Mesothelial cell of epicardium (in vitro differentiated cells): ENCODE results near the gene PON2. TPM values are rescaled to one million over a fixed set of nuclear protein-coding genes. Genes with fewer than 3 reads are reported as not detected.

Source experiments
- DNase-seq, 2 experiments: peaks; one replicate each; pipeline ENCODE4 v3.0.0; 2021; ENCODE audit warnings: low spot score in 2 of 2; ENCODE audit not compliant: unreplicated experiment in 2 of 2
- H3K27ac Mint-ChIP-seq: 2 replicates; pipeline ENCODE4 v1.8.0; 2021; ENCODE audit warnings: mixed read lengths
- H3K27me3 Mint-ChIP-seq: 2 replicates; pipeline ENCODE4 v1.8.0; 2021; ENCODE audit warnings: low read depth, mixed read lengths
- H3K36me3 Mint-ChIP-seq: 2 replicates; pipeline ENCODE4 v1.8.0; 2021; ENCODE audit warnings: mixed read lengths
- H3K4me1 Mint-ChIP-seq: 2 replicates; pipeline ENCODE4 v1.8.0; 2021; ENCODE audit warnings: mixed read lengths
- H3K4me3 Mint-ChIP-seq: 2 replicates; pipeline ENCODE4 v1.8.0; 2021; ENCODE audit warnings: mild to moderate bottlenecking, moderate library complexity, mixed read lengths
- H3K9me3 Mint-ChIP-seq: 2 replicates; pipeline ENCODE4 v1.8.0; 2021; ENCODE audit warnings: mixed read lengths
- CTCF ChIP-seq: fragments of 200-600 bp; sonication (generic); IDR thresholded peaks from one replicate; pipeline ENCODE4 v1.5.0; 2021; ENCODE audit warnings: antibody characterized with exemption; ENCODE audit not compliant: unreplicated experiment
- total RNA-seq: library from RNA; stranded (reverse); gene quantifications from 3 replicates; pipeline ENCODE4 v1.2.1, GENCODE V29; 2021

Gene PON2
- total RNA-seq, 1 donor from 2014 or later: 115 TPM

DNA sequence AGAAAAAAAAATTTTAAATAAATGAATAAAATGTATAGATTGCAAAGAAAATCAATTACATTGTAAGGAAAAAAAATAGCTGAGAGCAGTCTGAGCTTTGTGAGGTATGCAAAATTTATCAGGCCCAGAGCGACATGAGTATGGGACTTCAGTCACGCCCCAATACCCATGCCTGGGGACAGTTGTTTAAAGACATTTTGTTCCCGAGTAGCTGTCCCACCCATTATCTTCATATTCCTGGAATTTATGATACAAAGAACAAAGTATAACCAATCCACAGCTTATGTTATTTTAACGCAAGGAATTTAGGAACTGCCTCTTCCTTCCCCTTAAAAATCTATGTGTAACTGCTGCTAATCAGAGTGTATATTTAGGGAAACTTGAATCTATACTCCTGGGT lies 1.6 kb upstream of the PON2 start:
- peaks cover 12% of the 10 kb centered on the region for H3K36me3 Mint-ChIP-seq
- H3K27me3 Mint-ChIP-seq: no peaks in the 10 kb centered on the region
- TF ChIP-seq CTCF: no peak
- peaks cover 18% of the 10 kb centered on the region for H3K4me1 Mint-ChIP-seq
- no peak for DNase-seq
- H3K4me3 Mint-ChIP-seq: no peak overlapping the region
- peak overlapping the region; percentile 64 for H3K27ac Mint-ChIP-seq
- H3K9me3 Mint-ChIP-seq: peaks cover 4% of the 10 kb centered on the region

DNA sequence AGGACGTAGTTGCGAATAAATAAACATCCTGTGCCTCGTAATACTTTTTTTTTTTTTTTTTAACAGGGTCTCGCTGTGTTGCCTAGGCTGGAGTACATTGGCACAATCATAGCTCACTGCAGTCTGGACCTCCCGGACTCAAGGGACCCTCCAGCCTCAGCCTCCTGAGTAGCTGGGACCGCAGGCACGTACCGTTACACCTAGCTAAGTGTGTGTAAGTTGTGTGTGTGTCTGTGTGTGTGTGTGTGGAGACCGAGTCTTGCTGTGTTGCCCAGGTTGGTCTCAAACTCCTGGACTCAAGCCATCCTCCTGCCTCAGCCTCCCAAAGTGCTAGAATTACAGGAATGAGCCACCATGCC lies 573 bp upstream of the PON2 start:
- peaks cover 4% of the 10 kb centered on the region for H3K9me3 Mint-ChIP-seq
- H3K36me3 Mint-ChIP-seq: peaks cover 17% of the 10 kb centered on the region
- TF ChIP-seq CTCF: no peak
- H3K27ac Mint-ChIP-seq: peak overlapping the region; percentile 97
- no peak for DNase-seq
- no peaks in the 10 kb centered on the region for H3K27me3 Mint-ChIP-seq
- H3K4me3 Mint-ChIP-seq: peak overlapping the region; percentile 74
- H3K4me1 Mint-ChIP-seq: peaks cover 20% of the 10 kb centered on the region

- TF ChIP-seq CTCF: no peak
- peak overlapping the region; percentile 74 for H3K4me3 Mint-ChIP-seq
- no peak for DNase-seq
- peak overlapping the region; percentile 80 for H3K27ac Mint-ChIP-seq
- H3K9me3 Mint-ChIP-seq: peaks cover 4% of the 10 kb centered on the region
- H3K27me3 Mint-ChIP-seq: no peaks in the 10 kb centered on the region
- H3K36me3 Mint-ChIP-seq: peaks cover 25% of the 10 kb centered on the region
- peaks cover 20% of the 10 kb centered on the region for H3K4me1 Mint-ChIP-seq
These were observed 774 bp downstream of the PON2 start for GRCh38 chr7:95433952-95434556.

- Mint-ChIP-seq H3K4me1 (peaks cover 20% of the 10 kb centered on the region), H3K4me3 (no peak overlapping the region), H3K36me3 (peaks cover 25% of the 10 kb centered on the region), H3K27ac (no peak overlapping the region), H3K9me3 (peaks cover 4% of the 10 kb centered on the region), H3K27me3 (no peaks in the 10 kb centered on the region)
- TF ChIP-seq CTCF: no peak
- no peak for DNase-seq
These were observed 1.7 kb downstream of the PON2 start for GRCh38 chr7:95433129-95433528.

GRCh38 chr7:95432606-95433005 lies 2.2 kb downstream of the PON2 start:
- DNase-seq: no peak
- Mint-ChIP-seq H3K27me3 (no peaks in the 10 kb centered on the region), H3K36me3 (peaks cover 27% of the 10 kb centered on the region), H3K9me3 (peaks cover 4% of the 10 kb centered on the region), H3K4me3 (no peak overlapping the region), H3K4me1 (peaks cover 20% of the 10 kb centered on the region), H3K27ac (peak overlapping the region; percentile 37)
- no peak for TF ChIP-seq CTCF

GRCh38 chr7:95430864-95431263 lies 4.0 kb downstream of the PON2 start:
- no peaks in the 10 kb centered on the region for H3K27me3 Mint-ChIP-seq
- peaks cover 4% of the 10 kb centered on the region for H3K9me3 Mint-ChIP-seq
- no peak for TF ChIP-seq CTCF
- no peak overlapping the region for H3K4me3 Mint-ChIP-seq
- peaks cover 27% of the 10 kb centered on the region for H3K36me3 Mint-ChIP-seq
- peak overlapping the region; percentile 37 for H3K27ac Mint-ChIP-seq
- DNase-seq: no peak
- H3K4me1 Mint-ChIP-seq: peaks cover 15% of the 10 kb centered on the region
